Measurements from ENCODE around the gene PLXNB2. TPM values are rescaled to one million over a fixed set of nuclear protein-coding genes. Genes with fewer than 3 reads are reported as not detected.
A peak's percentile ranks its signal among the peaks of the same experiment; 100 is the strongest.

Gene PLXNB2
- 66.0 TPM for total RNA-seq

GRCh38 chr22:50306753-50307749 is at the start of gene PLXNB2:
PLXNB2 (minus strand) TSS chr22:50307646; CDS start chr22:50290584, 17,062 bp downstream.
- peak within 1 kb of the TSS; percentile 54 for H3K4me3 ChIP-seq (ENCODE audit: low read length)
- peaks cover 61% of the 10 kb centered on the region for H3K4me1 ChIP-seq (ENCODE audit: insufficient read depth, low read length)
- no peaks in the 10 kb centered on the region for H3K9me3 ChIP-seq (ENCODE audit: low read depth, low read length)
- H3K27me3 ChIP-seq (ENCODE audit: insufficient read depth, low read length), result no peaks in the 10 kb centered on the region

GRCh38 chr22:50357222-50357621 is 49.8 kb upstream of the PLXNB2 start:
- Histone ChIP-seq H3K4me1 (ENCODE audit: insufficient read depth, low read length) (peaks cover 13% of the 10 kb centered on the region), H3K9me3 (ENCODE audit: low read depth, low read length) (no peaks in the 10 kb centered on the region), H3K4me3 (ENCODE audit: low read length) (no peak overlapping the region), H3K27me3 (ENCODE audit: insufficient read depth, low read length) (no peaks in the 10 kb centered on the region)

GRCh38 chr22:50356186-50356585 is 48.7 kb upstream of the PLXNB2 start:
- H3K4me1 ChIP-seq (ENCODE audit: insufficient read depth, low read length), result peaks cover 8% of the 10 kb centered on the region

GRCh38 chr22:50348058-50348457 is 40.6 kb upstream of the PLXNB2 start:
- no peaks in the 10 kb centered on the region for H3K9me3 ChIP-seq (ENCODE audit: low read depth, low read length)

More at GRCh38 chr22:50356186-50356585, 48.7 kb upstream of the PLXNB2 start:
- Histone ChIP-seq H3K4me3 (ENCODE audit: low read length) (no peak overlapping the region), H3K27me3 (ENCODE audit: insufficient read depth, low read length) (no peaks in the 10 kb centered on the region), H3K9me3 (ENCODE audit: low read depth, low read length) (no peaks in the 10 kb centered on the region)

GRCh38 chr22:50347157-50347556 is 39.7 kb upstream of the PLXNB2 start:
- Histone ChIP-seq H3K4me1 (ENCODE audit: insufficient read depth, low read length) (peaks cover 28% of the 10 kb centered on the region), H3K9me3 (ENCODE audit: low read depth, low read length) (no peaks in the 10 kb centered on the region), H3K4me3 (ENCODE audit: low read length) (no peak overlapping the region), H3K27me3 (ENCODE audit: insufficient read depth, low read length) (no peaks in the 10 kb centered on the region)

More at GRCh38 chr22:50348058-50348457, 40.6 kb upstream of the PLXNB2 start:
- Histone ChIP-seq H3K4me1 (ENCODE audit: insufficient read depth, low read length) (peaks cover 20% of the 10 kb centered on the region), H3K27me3 (ENCODE audit: insufficient read depth, low read length) (no peaks in the 10 kb centered on the region), H3K4me3 (ENCODE audit: low read length) (no peak overlapping the region)

- Histone ChIP-seq H3K4me3 (ENCODE audit: low read length) (no peak overlapping the region), H3K9me3 (ENCODE audit: low read depth, low read length) (no peaks in the 10 kb centered on the region), H3K4me1 (ENCODE audit: insufficient read depth, low read length) (peaks cover 33% of the 10 kb centered on the region), H3K27me3 (ENCODE audit: insufficient read depth, low read length) (no peaks in the 10 kb centered on the region)
Measured at GRCh38 chr22:50346470-50346869, 39.0 kb upstream of the PLXNB2 start.

- peak overlapping the region; percentile 78 for H3K4me3 ChIP-seq (ENCODE audit: low read length)
- H3K9me3 ChIP-seq (ENCODE audit: low read depth, low read length), result no peaks in the 10 kb centered on the region
- H3K27me3 ChIP-seq (ENCODE audit: insufficient read depth, low read length), result no peaks in the 10 kb centered on the region
- H3K4me1 ChIP-seq (ENCODE audit: insufficient read depth, low read length), result peaks cover 33% of the 10 kb centered on the region
Measured at GRCh38 chr22:50343541-50343935, 36.1 kb upstream of the PLXNB2 start.

GRCh38 chr22:50342651-50343540 is 35.5 kb upstream of the PLXNB2 start, which contains the start of gene PPP6R2:
PPP6R2 (plus strand) TSS chr22:50343327; CDS start chr22:50393909, 50,582 bp downstream.
- Histone ChIP-seq H3K4me3 (ENCODE audit: low read length) (peak within 1 kb of the TSS; percentile 78), H3K27me3 (ENCODE audit: insufficient read depth, low read length) (no peaks in the 10 kb centered on the region), H3K9me3 (ENCODE audit: low read depth, low read length) (no peaks in the 10 kb centered on the region), H3K4me1 (ENCODE audit: insufficient read depth, low read length) (peaks cover 29% of the 10 kb centered on the region)

- H3K9me3 ChIP-seq (ENCODE audit: low read depth, low read length), result no peaks in the 10 kb centered on the region
- H3K4me1 ChIP-seq (ENCODE audit: insufficient read depth, low read length), result peaks cover 24% of the 10 kb centered on the region
- H3K4me3 ChIP-seq (ENCODE audit: low read length), result peak overlapping the region; percentile 78
Measured at GRCh38 chr22:50341977-50342650, 34.7 kb upstream of the PLXNB2 start.

GRCh38 chr22:50339945-50340879 is 32.8 kb upstream of the PLXNB2 start:
- no peak overlapping the region for H3K4me3 ChIP-seq (ENCODE audit: low read length)
- no peaks in the 10 kb centered on the region for H3K27me3 ChIP-seq (ENCODE audit: insufficient read depth, low read length)
- no peaks in the 10 kb centered on the region for H3K9me3 ChIP-seq (ENCODE audit: low read depth, low read length)
- peaks cover 13% of the 10 kb centered on the region for H3K4me1 ChIP-seq (ENCODE audit: insufficient read depth, low read length)

More at GRCh38 chr22:50341977-50342650, 34.7 kb upstream of the PLXNB2 start:
- H3K27me3 ChIP-seq (ENCODE audit: insufficient read depth, low read length), result no peaks in the 10 kb centered on the region

GRCh38 chr22:50338860-50339462 is 31.5 kb upstream of the PLXNB2 start:
- Histone ChIP-seq H3K4me1 (ENCODE audit: insufficient read depth, low read length) (peaks cover 13% of the 10 kb centered on the region), H3K4me3 (ENCODE audit: low read length) (no peak overlapping the region), H3K9me3 (ENCODE audit: low read depth, low read length) (no peaks in the 10 kb centered on the region), H3K27me3 (ENCODE audit: insufficient read depth, low read length) (no peaks in the 10 kb centered on the region)

- Histone ChIP-seq H3K9me3 (ENCODE audit: low read depth, low read length) (no peaks in the 10 kb centered on the region), H3K27me3 (ENCODE audit: insufficient read depth, low read length) (no peaks in the 10 kb centered on the region), H3K4me1 (ENCODE audit: insufficient read depth, low read length) (peaks cover 13% of the 10 kb centered on the region), H3K4me3 (ENCODE audit: low read length) (no peak overlapping the region)
Measured at GRCh38 chr22:50338042-50338573, 30.7 kb upstream of the PLXNB2 start.
